Osteocyte (in vitro differentiated cells): Measurements from ENCODE around the gene LIPA. TPM values are rescaled to one million over a fixed set of nuclear protein-coding genes. Genes with fewer than 3 reads are reported as not detected.

Source experiments
- DNase-seq: peaks from one replicate; pipeline ENCODE4 v3.0.0; 2021; ENCODE audit warnings: mixed read lengths; ENCODE audit not compliant: unreplicated experiment; ENCODE audit errors: extremely low spot score
- H3K27ac Mint-ChIP-seq: one replicate; pipeline ENCODE4 v1.8.0; 2021; ENCODE audit warnings: mild to moderate bottlenecking, mixed read lengths; ENCODE audit not compliant: unreplicated experiment
- H3K27me3 Mint-ChIP-seq: one replicate; pipeline ENCODE4 v1.8.0; 2021; ENCODE audit warnings: mixed read lengths; ENCODE audit not compliant: unreplicated experiment
- H3K36me3 Mint-ChIP-seq: one replicate; pipeline ENCODE4 v1.8.0; 2021; ENCODE audit warnings: mixed read lengths; ENCODE audit not compliant: unreplicated experiment
- H3K4me1 Mint-ChIP-seq: one replicate; pipeline ENCODE4 v1.8.0; 2021; ENCODE audit warnings: mixed read lengths; ENCODE audit not compliant: unreplicated experiment
- H3K4me3 Mint-ChIP-seq: one replicate; pipeline ENCODE4 v1.8.0; 2021; ENCODE audit warnings: mild to moderate bottlenecking, moderate library complexity, mixed read lengths; ENCODE audit not compliant: unreplicated experiment
- H3K9me3 Mint-ChIP-seq: one replicate; pipeline ENCODE4 v1.8.0; 2021; ENCODE audit warnings: mixed read lengths; ENCODE audit not compliant: unreplicated experiment
- CTCF ChIP-seq: fragments of 200-600 bp; sonication (generic); IDR thresholded peaks from 2 replicates; pipeline ENCODE4 v1.5.0; 2021; ENCODE audit warnings: antibody characterized with exemption, mild to moderate bottlenecking, moderate library complexity
- total RNA-seq: library from RNA; stranded (reverse); gene quantifications from 2 replicates; pipeline ENCODE4 v1.2.1, GENCODE V29; 2021

LIPA gene
- total RNA-seq, 1 donor from 2014 or later = 36.9 TPM

DNA sequence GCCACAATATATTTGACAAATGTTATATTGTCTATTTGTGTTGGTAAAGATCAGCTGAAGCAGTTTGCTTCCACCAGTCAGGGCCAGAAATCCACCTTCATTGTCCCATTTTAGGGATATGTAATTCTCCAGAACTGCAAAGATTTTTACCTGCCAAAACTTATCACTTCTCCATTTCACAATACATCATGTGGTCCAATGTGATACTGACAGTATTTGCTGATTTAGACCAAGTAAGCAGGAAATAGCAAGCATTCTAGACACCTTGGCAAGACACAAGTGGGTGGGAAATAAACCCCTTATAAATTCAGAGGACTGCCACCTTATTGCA, 18.5 kb upstream of the LIPA start:
- Mint-ChIP-seq H3K9me3 (no peaks in the 10 kb centered on the region), H3K4me1 (peaks cover 22% of the 10 kb centered on the region), H3K27me3 (no peaks in the 10 kb centered on the region), H3K4me3 (no peak overlapping the region), H3K27ac (no peak overlapping the region), H3K36me3 (no peaks in the 10 kb centered on the region)
- TF ChIP-seq CTCF = no peak
- DNase-seq = no peak

DNA sequence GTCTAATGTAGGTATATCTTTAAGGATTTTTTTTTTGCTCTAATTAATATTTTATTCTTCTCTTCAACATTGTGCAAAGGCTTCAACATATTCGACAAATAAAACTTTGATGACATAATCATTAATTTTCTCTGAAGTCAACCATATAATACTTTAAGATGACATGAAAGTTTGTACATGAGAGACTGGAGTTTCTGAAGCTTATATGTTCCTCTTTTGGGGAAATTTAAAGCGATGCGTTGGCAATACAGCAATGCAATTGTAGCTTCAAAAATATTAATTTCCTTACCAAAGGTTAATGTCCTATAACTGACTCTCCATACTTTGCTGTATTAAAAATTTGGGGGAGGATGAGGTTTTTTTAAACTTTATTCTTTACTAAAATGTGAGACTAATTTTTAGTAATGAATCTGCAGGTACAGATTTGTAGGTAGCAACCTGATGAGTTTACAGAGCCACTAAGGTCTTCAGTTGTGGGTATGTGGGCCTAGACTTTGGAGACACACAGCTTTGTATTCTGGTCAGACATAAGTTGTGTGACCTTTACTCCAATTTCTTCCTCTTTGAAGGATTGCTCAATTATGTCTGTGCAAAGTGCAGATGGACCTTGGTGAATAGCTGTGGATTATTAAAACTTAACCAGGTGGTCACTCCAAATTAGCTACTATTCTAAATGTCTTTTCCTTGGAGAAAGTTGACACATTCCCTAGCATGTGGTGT, 18.0 kb upstream of the LIPA start:
- TF ChIP-seq CTCF = no peak
- no peaks in the 10 kb centered on the region for H3K9me3 Mint-ChIP-seq
- DNase-seq = no peak
- H3K27me3 Mint-ChIP-seq = no peaks in the 10 kb centered on the region
- peaks cover 17% of the 10 kb centered on the region for H3K4me1 Mint-ChIP-seq
- no peak overlapping the region for H3K27ac Mint-ChIP-seq
- no peak overlapping the region for H3K4me3 Mint-ChIP-seq
- no peaks in the 10 kb centered on the region for H3K36me3 Mint-ChIP-seq

GRCh38 chr10:89266721-89267453, 15.3 kb upstream of the LIPA start:
- no peaks in the 10 kb centered on the region for H3K36me3 Mint-ChIP-seq
- no peak for DNase-seq
- H3K27me3 Mint-ChIP-seq = no peaks in the 10 kb centered on the region
- H3K27ac Mint-ChIP-seq = peak overlapping the region; percentile 73
- no peak for TF ChIP-seq CTCF
- H3K4me3 Mint-ChIP-seq = no peak overlapping the region
- peaks cover 30% of the 10 kb centered on the region for H3K4me1 Mint-ChIP-seq
- H3K9me3 Mint-ChIP-seq = no peaks in the 10 kb centered on the region

- H3K9me3 Mint-ChIP-seq = no peaks in the 10 kb centered on the region
- H3K4me3 Mint-ChIP-seq = no peak overlapping the region
- H3K36me3 Mint-ChIP-seq = no peaks in the 10 kb centered on the region
These were observed 12.0 kb upstream of the LIPA start for GRCh38 chr10:89263531-89263930.

More at GRCh38 chr10:89263531-89263930, 12.0 kb upstream of the LIPA start:
- no peak for DNase-seq
- TF ChIP-seq CTCF = no peak
- Mint-ChIP-seq H3K27ac (peak overlapping the region; percentile 56), H3K27me3 (peaks cover 7% of the 10 kb centered on the region), H3K4me1 (peaks cover 42% of the 10 kb centered on the region)
